SHP77 (cell line): ENCODE results near the gene PRKN.
A peak's percentile ranks its signal among the peaks of the same experiment; 100 is the strongest.

Experiments
- DNase-seq, 2 experiments: peaks; one replicate each; lab custom pipeline; 2025; lab: John Stamatoyannopoulos, UW

PRKN gene

GRCh38 chr6:161954699-161955276, 772.8 kb downstream of the PRKN start:
- no peak for DNase-seq

DNA sequence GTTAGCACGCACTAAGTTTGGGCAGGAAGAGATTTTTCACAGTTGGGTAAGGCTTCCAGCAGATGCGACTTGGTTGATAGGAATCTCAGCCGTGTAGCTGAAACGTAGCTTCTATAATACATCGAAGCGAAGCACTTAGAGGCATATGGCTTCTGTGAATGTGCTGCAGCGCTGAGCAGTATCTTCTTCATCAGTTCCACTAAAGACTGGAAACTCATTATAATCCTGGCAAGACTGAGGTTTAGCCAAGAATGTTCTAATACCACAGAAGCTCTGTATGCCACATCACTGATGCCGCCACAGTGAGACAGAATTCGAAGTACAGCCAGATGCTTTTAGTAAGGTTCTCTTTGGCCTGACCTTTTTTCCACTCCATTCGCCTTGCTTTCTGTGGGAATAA, 773.5 kb downstream of the PRKN start:
- no peak for DNase-seq

GRCh38 chr6:161951126-161951525, 776.4 kb downstream of the PRKN start:
- DNase-seq, result no peak

- DNase-seq, result no peak
These were observed 778.0 kb downstream of the PRKN start for GRCh38 chr6:161949531-161949930.

DNA sequence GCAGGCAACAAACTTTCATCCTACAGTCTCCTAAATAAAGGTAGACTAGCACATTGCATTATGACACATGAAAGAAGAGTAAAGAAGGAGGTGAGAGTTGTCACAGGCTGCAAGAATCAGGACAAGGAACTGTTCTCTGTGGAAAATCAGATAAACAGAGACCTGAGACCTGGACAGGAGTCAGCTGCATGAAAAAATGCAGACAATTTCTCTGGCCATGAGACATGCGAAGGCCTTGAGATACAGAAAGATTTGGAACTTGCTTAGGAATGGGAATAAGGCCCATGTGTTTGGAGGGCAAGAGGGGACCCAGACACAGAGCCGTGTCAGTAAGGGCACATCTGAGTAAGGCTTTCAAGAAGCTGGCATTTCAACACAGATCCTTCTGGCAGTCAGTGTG, 779.1 kb downstream of the PRKN start:
- DNase-seq, result no peak

DNA sequence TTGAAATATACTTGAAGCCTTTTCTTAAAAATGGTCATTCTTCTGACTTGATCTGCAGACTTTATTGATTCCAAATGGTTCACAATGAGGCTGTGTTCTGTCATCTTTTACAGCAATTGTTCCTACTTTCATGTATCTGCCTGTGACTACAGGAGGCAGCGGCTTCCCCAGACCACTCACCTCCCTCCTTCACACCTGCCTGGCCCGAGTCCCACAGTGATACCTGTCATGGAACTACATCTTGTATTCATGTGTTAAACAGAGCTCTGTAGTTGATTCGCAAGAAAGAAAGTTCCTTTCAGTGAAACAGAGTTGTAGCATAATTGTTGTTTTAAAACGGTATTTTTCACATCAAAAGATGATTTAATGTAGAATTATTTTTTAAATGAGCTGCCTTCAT, 780.2 kb downstream of the PRKN start:
- DNase-seq, result no peak

- DNase-seq, result no peak
These were observed 781.1 kb downstream of the PRKN start for GRCh38 chr6:161946461-161946860.

- no peak for DNase-seq
These were observed 784.0 kb downstream of the PRKN start for GRCh38 chr6:161943561-161943960.

- no peak for DNase-seq
These were observed 786.0 kb downstream of the PRKN start for GRCh38 chr6:161941565-161941964.

GRCh38 chr6:161940519-161940918, 787.0 kb downstream of the PRKN start:
- no peak for DNase-seq

DNA sequence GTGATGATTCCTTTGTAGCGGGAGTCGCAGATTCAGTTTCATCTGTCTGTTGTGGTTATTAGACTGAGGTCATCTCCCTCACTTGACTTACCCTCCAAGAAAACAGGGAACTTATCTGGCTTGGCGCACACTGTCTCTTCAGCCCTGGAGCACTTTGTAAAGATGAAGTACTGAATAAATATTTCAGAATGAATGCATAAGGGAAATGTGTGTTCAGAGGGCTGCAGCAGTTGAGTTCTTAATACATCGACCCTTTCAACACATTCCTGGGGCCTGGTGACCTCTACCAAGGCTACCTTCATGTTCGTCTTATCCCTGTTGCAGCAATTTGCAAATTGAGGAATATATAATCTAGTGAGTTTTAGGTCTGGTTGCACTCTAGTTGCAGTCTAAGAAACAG, 801.2 kb downstream of the PRKN start:
- no peak for DNase-seq

- no peak for DNase-seq
These were observed 803.0 kb downstream of the PRKN start for GRCh38 chr6:161924516-161925116.

DNA sequence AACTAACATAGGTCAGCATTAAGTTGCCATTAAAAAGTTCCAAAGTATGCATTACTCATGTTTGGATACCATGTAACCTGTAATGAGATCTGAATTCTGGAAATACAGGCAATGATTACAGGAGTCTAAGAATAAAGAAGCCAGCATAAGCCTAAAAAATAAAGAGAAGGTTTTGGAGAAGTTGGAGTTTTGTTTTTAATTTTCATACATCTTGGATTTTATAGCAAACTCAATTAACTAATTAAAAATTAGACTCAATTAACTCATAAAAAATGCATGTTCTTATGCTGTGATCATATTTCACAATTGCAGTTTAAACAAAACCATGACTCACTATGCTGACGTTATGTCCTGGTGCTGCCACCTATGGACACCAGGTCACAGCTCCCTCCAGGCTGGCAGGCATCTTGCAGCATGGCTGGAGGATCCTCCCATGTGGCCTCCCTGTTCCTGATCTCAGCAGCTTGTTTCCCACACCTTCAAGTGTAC, 804.9 kb downstream of the PRKN start:
- DNase-seq, result peak; percentile 73 to 88

- no peak for DNase-seq
These were observed 805.8 kb downstream of the PRKN start for GRCh38 chr6:161921602-161922395.

GRCh38 chr6:161919691-161920090, 807.9 kb downstream of the PRKN start:
- no peak for DNase-seq

- no peak for DNase-seq
These were observed 808.8 kb downstream of the PRKN start for GRCh38 chr6:161918628-161919205.

GRCh38 chr6:161918109-161918531, 809.4 kb downstream of the PRKN start:
- DNase-seq, result no peak

DNA sequence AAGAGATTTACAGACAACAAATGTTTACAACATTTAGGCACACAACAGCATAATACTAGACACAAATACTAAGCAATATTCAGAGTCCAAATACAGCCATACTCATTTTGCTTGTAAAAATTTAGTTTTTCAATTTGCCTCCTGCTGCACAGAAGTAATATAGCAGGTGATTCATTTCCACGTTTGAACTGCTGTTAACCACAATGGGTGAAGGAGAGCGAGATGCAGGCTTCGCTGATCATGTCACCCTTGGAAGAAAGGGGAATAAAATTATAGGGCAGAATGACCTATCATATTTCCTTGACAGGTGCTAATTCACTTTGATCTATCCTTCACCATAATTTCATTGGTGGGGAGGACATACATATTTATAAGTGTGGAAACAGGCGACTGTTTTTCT, 809.9 kb downstream of the PRKN start:
- DNase-seq, result peak in 1 of 2 experiments; percentile 16

DNA sequence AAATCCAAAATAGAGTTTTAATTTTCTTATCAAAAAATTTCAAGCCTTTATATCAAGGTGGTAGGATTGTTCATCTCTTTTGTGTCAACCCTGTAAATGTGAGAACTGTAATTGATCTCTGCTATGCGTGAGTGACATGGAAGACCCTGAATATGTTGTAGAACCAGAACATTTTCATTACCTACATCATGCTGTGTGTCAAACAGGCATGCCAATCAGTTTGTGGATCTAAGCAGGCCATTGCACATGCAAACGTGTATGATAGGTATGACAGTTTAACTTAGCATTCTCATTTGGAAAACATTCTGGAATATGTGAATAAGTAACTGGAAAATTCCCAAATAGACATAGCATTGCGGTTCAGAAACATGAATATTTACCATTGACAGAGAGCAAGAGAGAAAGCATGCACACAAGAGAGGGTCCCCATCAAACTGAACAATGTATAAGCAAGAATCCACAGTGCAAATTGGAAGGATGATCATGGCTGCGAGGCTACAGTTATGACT, 812.1 kb downstream of the PRKN start:
- no peak for DNase-seq

DNA sequence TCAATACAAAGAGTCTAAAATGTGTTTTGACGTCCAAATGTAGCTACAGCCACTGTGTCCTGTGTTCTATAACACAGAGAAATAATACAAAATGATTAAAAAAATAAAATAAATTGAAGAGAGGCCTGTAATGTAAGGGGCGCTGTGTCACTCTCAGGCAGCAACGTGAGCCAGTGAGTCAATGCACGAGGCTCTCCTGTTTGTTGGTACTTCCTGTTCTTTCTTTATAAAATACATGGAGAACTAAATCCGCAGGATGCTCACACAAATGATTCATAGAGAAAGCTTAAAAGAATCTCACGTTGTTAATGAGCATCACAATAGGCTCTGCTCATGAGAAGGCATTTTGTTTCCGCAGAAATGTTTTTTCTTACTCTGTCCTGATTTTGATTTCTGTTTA, 818.7 kb downstream of the PRKN start:
- DNase-seq, result no peak

- no peak for DNase-seq
These were observed 821.0 kb downstream of the PRKN start for GRCh38 chr6:161906571-161906970.

DNA sequence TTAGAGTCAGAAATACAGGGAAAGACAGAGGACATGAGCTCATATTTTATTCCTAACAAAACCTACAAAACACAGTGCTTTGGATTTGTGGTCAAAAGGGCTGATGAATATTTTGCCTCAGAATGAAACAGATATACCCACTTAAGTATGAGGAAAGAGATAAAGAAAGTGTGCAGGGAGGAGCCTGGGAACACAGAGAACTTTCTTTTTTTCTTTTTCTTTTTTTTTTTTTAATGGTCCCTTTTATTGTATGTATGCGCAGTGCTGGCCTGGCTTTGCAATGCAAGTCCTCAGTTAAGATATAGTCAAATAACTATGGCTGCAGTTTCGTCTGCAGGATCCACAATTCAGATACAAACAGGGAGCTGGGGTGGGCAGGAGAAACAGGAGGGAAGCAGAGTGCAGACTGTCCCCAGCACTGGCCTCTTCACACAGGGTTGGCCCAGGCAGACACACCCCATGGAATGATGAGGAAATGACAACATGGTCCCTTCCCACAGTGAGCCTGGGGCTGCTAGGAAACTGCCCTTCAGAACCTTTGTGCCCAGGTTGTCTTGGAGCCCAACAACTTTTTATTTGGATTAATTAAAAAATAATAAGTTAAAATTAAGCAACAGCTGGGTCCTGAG, 823.9 kb downstream of the PRKN start:
- DNase-seq, result no peak
